Transverse colon (tissue), 4 donors: ENCODE results near the gene RB1. TPM values are rescaled to one million over a fixed set of nuclear protein-coding genes. Genes with fewer than 3 reads are reported as not detected.

ENCODE experiments used
- DNase-seq: peaks from one replicate; pipeline ENCODE4 v3.0.0-alpha.2; 2019
- H3K27ac ChIP-seq, 4 donors: fragments of 200-600 bp; sonication (generic); 2 replicates each; pipeline ENCODE4 v1.5.1; 2016 to 2018; ENCODE audit warnings: inconsistent platforms in 4 of 4
- H3K27me3 ChIP-seq: fragments of 200-600 bp; sonication (generic); 2 replicates; pipeline ENCODE4 v1.5.1; 2017; ENCODE audit warnings: inconsistent platforms
- H3K36me3 ChIP-seq, 4 donors: fragments of 200-600 bp; sonication (generic); 2 replicates each; pipeline ENCODE4 v1.5.1; 2017 to 2019; ENCODE audit warnings: inconsistent platforms in 4 of 4
- H3K4me1 ChIP-seq, 4 donors: fragments of 200-600 bp; sonication (generic); 2 replicates each; pipeline ENCODE4 v1.5.1; 2017 to 2020; ENCODE audit warnings: inconsistent platforms in 4 of 4
- H3K4me3 ChIP-seq, 4 donors: fragments of 200-600 bp; sonication (generic); 1 replicate in 1 of 4; 2 replicates in 3 of 4; pipeline versions ENCODE4 v1.5.1 to v1.6.1; 2017 to 2019; ENCODE audit warnings: inconsistent platforms in 4 of 4
- H3K9me3 ChIP-seq, 2 donors: fragments of 200-600 bp; sonication (generic); 2 replicates each; pipeline ENCODE4 v1.5.1; 2017 to 2019; ENCODE audit warnings: inconsistent platforms in 2 of 2
- EP300 ChIP-seq: sonication (generic); formaldehyde crosslinking; IDR thresholded peaks from one replicate; pipeline ENCODE4 v1.6.1; 2017; ENCODE audit warnings: antibody characterized with exemption, low read depth
- POLR2A ChIP-seq: fragments of 450-650 bp; IDR thresholded peaks from one replicate; pipeline ENCODE4 v1.6.1; 2016; ENCODE audit warnings: antibody characterized with exemption, mild to moderate bottlenecking, moderate library complexity
- POLR2AphosphoS5 ChIP-seq, 3 donors: sonication (generic); formaldehyde crosslinking; IDR thresholded peaks; one replicate each; pipeline ENCODE4 v1.6.1; 2016; ENCODE audit warnings: antibody characterized with exemption in 3 of 3
- WGBS, 2 donors: methylation state at CpG; one replicate each; pipeline ENCODE4 v1.1.5; 2018; ENCODE audit warnings: low coverage in 1 of 2; 5-methylcytosine and 5-hydroxymethylcytosine counted together
- in situ Hi-C, 4 donors: fragments of 200-750 bp; cut with MboI; loops; one replicate each; pipeline versions ENCODE4 v1.15.0 to v1.15.1; 2017; ENCODE audit warnings: low sequenced_read_pairs in 3 of 4, low pct_ligation_motif_present in 1 of 4, low pct_unique_long_range_greater_than_20kb in 1 of 4
- intact Hi-C: fragments of 100-400 bp; cut with DNase I; formaldehyde crosslinking; loops from one replicate; pipeline ENCODE4 v1.15.1; 2023; ENCODE audit warnings: low total_unique reads
- total RNA-seq, 4 donors: library from RNA; depleted of rRNA; stranded (reverse); fragments of >200 nt; gene quantifications; one replicate each; pipeline ENCODE4 v1.1.0, GENCODE V29; 2016
- TF ChIP-seq, protein P1 (sequence below), 5 experiments: fragments of 200-600 bp in 3 of 5; fragments of 450-650 bp in 2 of 5; sonication (generic) in 3 of 5; IDR thresholded peaks; 1 replicate in 2 of 5; 2 replicates in 3 of 5; pipeline ENCODE4 v1.5.1; 2016 to 2017; ENCODE audit warnings: antibody characterized with exemption in 5 of 5, inconsistent platforms in 3 of 5, mild to moderate bottlenecking in 2 of 5, moderate library complexity in 1 of 5

Gene RB1
- total RNA-seq, 4 donors from 2014 or later = 14.6 to 31.0 (median 23.2) TPM

DNA sequence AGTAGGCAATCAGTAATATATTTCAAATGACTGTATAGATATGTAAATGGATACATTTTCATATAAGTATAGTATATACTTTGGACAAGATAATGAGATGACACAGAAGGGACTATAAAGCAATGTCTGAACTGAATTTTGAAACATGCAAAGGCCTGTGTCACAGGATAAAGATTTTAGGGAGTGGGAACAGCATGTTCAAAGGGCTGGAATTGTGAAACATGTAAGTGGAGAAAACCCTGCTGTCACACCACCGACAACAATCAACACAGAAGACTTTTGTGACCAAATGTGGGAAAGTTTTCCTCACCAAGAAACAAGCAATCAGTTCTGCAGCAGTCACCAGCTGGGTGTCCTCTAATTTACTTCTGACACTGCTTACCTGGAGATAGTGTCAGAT is 66.4 kb downstream of the RB1 start:
- Histone ChIP-seq H3K4me1 (no peaks in the 10 kb centered on the region), H3K4me3 (no peak overlapping the region), H3K27ac (no peak overlapping the region), H3K9me3 (no peaks in the 10 kb centered on the region), H3K36me3 (peaks cover 0 to 8% (median 3%) of the 10 kb centered on the region in 4 donors), H3K27me3 (no peaks in the 10 kb centered on the region)
- in situ Hi-C loops (no loop called here), intact Hi-C loops (no loop called here)
- TF ChIP-seq POLR2A = no peak
- TF ChIP-seq EP300 = no peak
- TF ChIP-seq, protein P1, sequence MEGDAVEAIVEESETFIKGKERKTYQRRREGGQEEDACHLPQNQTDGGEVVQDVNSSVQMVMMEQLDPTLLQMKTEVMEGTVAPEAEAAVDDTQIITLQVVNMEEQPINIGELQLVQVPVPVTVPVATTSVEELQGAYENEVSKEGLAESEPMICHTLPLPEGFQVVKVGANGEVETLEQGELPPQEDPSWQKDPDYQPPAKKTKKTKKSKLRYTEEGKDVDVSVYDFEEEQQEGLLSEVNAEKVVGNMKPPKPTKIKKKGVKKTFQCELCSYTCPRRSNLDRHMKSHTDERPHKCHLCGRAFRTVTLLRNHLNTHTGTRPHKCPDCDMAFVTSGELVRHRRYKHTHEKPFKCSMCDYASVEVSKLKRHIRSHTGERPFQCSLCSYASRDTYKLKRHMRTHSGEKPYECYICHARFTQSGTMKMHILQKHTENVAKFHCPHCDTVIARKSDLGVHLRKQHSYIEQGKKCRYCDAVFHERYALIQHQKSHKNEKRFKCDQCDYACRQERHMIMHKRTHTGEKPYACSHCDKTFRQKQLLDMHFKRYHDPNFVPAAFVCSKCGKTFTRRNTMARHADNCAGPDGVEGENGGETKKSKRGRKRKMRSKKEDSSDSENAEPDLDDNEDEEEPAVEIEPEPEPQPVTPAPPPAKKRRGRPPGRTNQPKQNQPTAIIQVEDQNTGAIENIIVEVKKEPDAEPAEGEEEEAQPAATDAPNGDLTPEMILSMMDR (IDR thresholded peaks at IDR 0.05) = no peak
- no peak for TF ChIP-seq POLR2AphosphoS5 (IDR thresholded peaks at IDR 0.05)
- WGBS, 2 donors = 87% methylated on average over 1 of the region's 1 CpG; no CpG with 5 or more reads in 1 of the 2 donors
- DNase-seq = no peak

DNA sequence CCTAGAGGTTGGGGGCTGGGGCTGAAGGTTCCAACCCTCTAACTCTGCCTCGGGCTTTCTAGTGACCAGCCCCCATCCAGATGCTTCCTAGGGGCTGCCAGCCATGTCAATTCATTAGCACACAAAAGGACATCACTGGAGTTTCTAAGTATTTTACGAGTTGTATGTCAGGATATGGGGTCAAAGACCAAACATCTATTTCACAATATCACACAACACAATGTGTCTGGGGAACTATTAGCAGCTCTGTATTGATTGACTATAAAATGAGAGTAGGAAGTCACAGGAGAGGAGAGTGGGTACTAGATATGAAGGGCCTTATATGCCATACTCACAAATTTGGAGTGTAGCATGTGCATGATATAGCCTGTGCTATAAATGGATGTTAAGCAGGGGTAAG is 67.3 kb downstream of the RB1 start:
- Histone ChIP-seq H3K4me3 (no peak overlapping the region), H3K36me3 (peaks cover 0 to 14% (median 4%) of the 10 kb centered on the region in 4 donors), H3K9me3 (no peaks in the 10 kb centered on the region), H3K27me3 (no peaks in the 10 kb centered on the region), H3K27ac (no peak overlapping the region), H3K4me1 (no peaks in the 10 kb centered on the region)
- in situ Hi-C loops = no loop called here
- intact Hi-C loops = no loop called here
- DNase-seq = no peak
- TF ChIP-seq EP300 (no peak), POLR2A (no peak), POLR2AphosphoS5 (IDR thresholded peaks at IDR 0.05) (no peak)
- TF ChIP-seq, protein P1 (IDR thresholded peaks at IDR 0.05) = no peak
- WGBS, 2 donors = 72 to 86% methylated on average over 2 of the region's 2 CpGs

DNA sequence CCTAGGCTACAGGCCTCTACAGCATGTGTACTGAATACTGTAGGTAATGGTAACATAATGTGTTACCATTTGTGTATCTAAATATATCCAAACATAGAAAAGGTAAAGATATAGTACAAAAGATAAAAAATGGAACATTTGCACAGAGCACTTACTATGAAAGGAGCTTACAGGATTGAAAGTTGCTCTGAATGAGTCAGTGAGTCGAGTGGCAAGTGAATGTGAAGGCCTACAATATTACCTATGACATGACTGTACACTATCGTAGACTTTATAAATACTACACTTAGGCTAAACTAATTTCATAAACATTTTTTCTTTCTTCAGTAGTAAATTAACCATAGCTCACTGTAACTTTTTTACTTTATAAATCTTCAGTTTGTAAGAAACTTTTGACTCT is 74.3 kb downstream of the RB1 start:
- DNase-seq = no peak
- in situ Hi-C loops = no loop called here

DNA sequence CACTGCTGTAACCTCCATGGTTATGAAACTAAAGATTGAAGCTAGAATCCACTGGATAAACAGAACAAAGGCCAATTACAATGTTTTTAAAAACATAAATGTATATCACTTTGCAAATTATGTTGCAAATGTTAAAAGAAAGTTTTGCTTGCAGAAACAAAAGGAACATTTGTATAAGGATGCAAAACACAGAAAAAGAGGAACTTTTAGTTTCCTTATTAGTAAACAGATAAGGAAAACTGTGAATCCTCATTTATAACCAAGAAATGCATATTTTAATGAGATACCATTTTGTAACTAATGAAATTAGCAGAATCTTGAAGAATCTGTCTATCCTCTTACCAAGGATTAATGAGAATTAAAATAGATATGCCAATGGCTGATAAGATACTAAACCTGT is 77.0 kb downstream of the RB1 start:
- Histone ChIP-seq H3K27me3 (no peaks in the 10 kb centered on the region), H3K27ac (no peak overlapping the region), H3K4me3 (no peak overlapping the region), H3K9me3 (no peaks in the 10 kb centered on the region), H3K4me1 (no peaks in the 10 kb centered on the region), H3K36me3 (peaks cover 0 to 13% (median 4%) of the 10 kb centered on the region in 4 donors)
- in situ Hi-C loops = no loop called here
- intact Hi-C loops = no loop called here
- no peak for DNase-seq
- TF ChIP-seq EP300 (no peak), POLR2AphosphoS5 (IDR thresholded peaks at IDR 0.05) (no peak), POLR2A (no peak)
- TF ChIP-seq, protein P1 (IDR thresholded peaks at IDR 0.05) = no peak

More for the DNA sequence above, 74.3 kb downstream of the RB1 start:
- Histone ChIP-seq H3K4me1 (no peaks in the 10 kb centered on the region), H3K9me3 (no peaks in the 10 kb centered on the region), H3K36me3 (peaks cover 0 to 22% (median 8%) of the 10 kb centered on the region in 4 donors), H3K27me3 (no peaks in the 10 kb centered on the region), H3K4me3 (no peak overlapping the region), H3K27ac (no peak overlapping the region)
- TF ChIP-seq, protein P1 (IDR thresholded peaks at IDR 0.05) = no peak
- TF ChIP-seq POLR2AphosphoS5 (IDR thresholded peaks at IDR 0.05) = no peak
- TF ChIP-seq EP300 = no peak
- no peak for TF ChIP-seq POLR2A
- intact Hi-C loops = no loop called here
- 88 to 95% methylated on average over 2 of the region's 2 CpGs for WGBS, 2 donors
